GM12873 (cell line): Measurements from ENCODE around the gene UPK1A.

Experiments used
- TF ChIP-seq, protein P1 (sequence below): IDR thresholded peaks from 2 replicates; pipeline ENCODE4 v1.5.1; 2012; ENCODE audit warnings: low read depth, mild to moderate bottlenecking, moderate library complexity, low read length, control low read depth; ENCODE audit not compliant: insufficient read depth; ENCODE audit errors: missing control alignments

UPK1A gene

DNA sequence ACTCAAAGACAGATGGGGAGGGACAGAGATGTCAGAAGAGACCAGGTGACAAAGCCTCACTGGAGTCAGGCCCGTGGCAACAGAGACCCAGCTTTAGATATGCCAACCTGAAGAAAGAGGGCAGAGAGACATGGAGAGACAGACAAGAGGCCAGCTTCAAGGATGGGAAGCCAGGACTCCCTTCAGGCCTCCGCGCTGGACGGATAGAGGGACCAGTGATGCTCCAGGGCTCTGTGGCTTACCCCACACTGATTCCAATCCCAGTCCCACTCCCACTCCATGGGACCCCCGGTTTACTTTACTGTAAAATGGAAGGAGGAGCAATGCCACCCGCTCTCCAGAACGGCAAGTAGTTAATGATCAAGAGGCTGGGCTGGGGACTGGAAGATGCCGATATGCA is 26.5 kb upstream of the UPK1A start:
- TF ChIP-seq, protein P1, sequence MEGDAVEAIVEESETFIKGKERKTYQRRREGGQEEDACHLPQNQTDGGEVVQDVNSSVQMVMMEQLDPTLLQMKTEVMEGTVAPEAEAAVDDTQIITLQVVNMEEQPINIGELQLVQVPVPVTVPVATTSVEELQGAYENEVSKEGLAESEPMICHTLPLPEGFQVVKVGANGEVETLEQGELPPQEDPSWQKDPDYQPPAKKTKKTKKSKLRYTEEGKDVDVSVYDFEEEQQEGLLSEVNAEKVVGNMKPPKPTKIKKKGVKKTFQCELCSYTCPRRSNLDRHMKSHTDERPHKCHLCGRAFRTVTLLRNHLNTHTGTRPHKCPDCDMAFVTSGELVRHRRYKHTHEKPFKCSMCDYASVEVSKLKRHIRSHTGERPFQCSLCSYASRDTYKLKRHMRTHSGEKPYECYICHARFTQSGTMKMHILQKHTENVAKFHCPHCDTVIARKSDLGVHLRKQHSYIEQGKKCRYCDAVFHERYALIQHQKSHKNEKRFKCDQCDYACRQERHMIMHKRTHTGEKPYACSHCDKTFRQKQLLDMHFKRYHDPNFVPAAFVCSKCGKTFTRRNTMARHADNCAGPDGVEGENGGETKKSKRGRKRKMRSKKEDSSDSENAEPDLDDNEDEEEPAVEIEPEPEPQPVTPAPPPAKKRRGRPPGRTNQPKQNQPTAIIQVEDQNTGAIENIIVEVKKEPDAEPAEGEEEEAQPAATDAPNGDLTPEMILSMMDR = no peak

DNA sequence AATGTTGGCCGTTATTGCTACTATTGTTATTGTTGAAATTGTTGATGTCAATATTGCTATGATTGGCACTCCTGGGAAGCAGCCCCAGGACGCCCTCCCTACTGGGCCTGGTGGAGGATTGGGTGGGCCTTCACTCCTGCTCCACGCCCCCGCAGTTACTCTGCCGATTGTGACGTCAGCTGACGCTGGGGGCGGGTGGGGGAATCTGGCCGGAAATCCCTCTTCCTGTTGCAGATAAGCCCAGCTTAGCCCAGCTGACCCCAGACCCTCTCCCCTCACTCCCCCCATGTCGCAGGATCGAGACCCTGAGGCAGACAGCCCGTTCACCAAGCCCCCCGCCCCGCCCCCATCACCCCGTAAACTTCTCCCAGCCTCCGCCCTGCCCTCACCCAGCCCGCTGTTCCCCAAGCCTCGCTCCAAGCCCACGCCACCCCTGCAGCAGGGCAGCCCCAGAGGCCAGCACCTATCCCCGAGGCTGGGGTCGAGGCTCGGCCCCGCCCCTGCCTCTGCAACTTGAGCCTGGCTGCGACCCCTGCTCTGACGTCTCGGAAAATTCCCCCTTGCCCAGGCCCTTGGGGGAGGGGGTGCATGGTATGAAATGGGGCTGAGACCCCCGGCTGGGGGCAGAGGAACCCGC is 24.7 kb upstream of the UPK1A start, which contains the start of gene ETV2:
TSS of gene ETV2 (plus strand) at position 231 of the 637 bp plus-strand sequence. CDS start 716 bp downstream, outside the sequence.
- TF ChIP-seq, protein P1 = no peak

DNA sequence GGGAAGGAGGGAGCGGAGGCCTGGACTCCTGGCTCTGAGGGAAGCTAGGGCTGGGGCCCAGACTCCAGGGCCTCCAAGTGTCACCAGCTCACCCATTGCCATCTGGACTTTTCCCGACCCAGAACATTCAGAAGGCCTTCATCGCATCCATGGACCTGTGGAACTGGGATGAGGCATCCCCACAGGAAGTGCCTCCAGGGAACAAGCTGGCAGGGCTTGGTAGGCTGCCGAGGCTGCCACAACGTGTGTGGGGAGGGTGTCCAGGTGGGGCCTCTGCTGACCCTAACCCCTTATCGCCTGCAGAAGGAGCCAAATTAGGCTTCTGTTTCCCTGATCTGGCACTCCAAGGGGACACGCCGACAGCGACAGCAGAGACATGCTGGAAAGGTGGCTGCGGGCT is 24.0 kb upstream of the UPK1A start:
- TF ChIP-seq, protein P1 = no peak

DNA sequence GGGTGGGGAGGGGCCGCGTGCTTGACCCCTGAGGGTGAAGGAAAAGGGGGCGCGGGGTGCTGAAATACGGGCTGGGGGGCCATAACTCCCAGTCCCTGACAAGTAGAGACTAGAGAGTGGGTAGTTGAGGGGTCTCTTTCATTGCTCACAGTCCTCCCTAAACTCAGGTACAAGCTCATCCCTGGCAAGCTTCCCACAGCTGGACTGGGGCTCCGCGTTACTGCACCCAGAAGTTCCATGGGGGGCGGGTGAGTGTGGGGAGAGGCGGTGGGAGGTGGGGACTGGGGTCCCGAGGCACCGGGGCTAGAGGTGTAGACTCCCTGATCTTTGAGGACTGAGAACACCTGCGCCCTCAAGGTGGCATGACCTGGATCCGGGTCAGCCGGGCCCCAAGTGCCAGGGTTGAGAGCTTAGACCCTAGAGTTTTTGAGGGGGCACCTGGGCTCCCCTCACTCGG is 23.5 kb upstream of the UPK1A start:
- TF ChIP-seq, protein P1 = no peak

DNA sequence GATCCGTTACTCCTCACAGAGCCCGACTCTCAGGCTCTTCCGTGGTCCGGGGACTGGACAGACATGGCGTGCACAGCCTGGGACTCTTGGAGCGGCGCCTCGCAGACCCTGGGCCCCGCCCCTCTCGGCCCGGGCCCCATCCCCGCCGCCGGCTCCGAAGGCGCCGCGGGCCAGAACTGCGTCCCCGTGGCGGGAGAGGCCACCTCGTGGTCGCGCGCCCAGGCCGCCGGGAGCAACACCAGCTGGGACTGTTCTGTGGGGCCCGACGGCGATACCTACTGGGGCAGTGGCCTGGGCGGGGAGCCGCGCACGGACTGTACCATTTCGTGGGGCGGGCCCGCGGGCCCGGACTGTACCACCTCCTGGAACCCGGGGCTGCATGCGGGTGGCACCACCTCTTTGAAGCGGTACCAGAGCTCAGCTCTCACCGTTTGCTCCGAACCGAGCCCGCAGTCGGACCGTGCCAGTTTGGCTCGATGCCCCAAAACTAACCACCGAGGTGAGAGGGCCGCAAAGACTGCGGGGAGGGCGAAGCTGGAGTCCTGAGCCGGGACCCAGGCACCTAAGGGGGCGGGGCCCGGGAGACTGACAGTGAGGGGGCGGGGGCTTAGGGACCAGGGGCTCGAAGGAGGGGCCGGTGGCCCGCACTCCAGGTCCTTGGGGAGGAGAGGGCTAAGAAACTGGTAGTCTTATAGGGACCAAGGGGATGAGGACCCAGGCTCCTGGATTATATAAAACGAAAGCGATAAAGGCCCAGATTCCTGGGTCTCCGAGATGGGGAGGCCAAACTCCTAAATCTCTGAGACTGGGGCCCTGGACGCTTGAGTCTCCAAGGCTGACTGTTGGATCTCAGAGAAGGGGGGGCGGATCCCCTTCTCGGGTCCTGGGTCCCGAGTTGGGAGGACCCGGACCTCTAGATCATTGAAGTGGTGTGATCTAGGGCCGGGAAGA is 22.8 kb upstream of the UPK1A start:
- TF ChIP-seq, protein P1 = no peak

DNA sequence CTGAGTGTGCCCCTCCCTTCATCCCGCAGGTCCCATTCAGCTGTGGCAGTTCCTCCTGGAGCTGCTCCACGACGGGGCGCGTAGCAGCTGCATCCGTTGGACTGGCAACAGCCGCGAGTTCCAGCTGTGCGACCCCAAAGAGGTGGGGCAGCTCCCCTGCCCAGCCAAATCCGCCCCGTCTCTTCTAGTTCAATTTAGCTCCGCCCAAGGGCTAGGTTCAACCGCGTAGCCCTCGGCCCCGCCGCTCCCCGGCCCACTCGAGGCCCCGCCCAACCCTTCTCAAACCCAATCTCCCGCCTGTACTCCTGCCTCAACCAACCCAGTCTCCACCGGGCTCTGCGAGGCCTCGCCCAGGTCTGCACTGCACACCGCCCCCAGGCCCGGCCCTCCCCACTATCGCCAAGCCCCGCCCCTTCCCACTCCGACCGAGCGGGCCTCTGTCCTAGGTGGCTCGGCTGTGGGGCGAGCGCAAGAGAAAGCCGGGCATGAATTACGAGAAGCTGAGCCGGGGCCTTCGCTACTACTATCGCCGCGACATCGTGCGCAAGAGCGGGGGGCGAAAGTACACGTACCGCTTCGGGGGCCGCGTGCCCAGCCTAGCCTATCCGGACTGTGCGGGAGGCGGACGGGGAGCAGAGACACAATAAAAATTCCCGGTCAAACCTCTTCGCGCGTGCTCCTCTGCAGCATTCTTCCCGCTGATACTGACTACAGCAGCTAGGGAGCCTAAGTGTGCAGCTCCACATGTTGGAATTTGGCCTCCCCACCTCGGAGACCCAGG is 21.9 kb upstream of the UPK1A start:
- TF ChIP-seq, protein P1 = no peak
